PC-9 (cell line): Measurements from ENCODE around the gene PAK4. TPM values are rescaled to one million over a fixed set of nuclear protein-coding genes. Genes with fewer than 3 reads are reported as not detected.

Experiments used
- BruUV-seq: library from RNA; stranded (reverse); fragments of 400-500 nt; replicated peaks from 2 replicates; lab custom pipeline; 2021; lab: Mats Ljungman, UMichigan
- CTCF ChIA-PET: fragments of 300-600 bp; sonication (Branson Sonifier 250); formaldehyde crosslinking; loops from one replicate; lab custom pipeline; 2022; ENCODE audit warnings: antibody characterized with exemption; lab: Charles Lee
- POLR2A ChIA-PET: fragments of 300-600 bp; sonication (Branson Sonifier 250); formaldehyde crosslinking; loops from one replicate; lab custom pipeline; 2022; ENCODE audit warnings: antibody characterized with exemption; ENCODE audit not compliant: unreplicated experiment; lab: Charles Lee
- DNase-seq, 2 experiments: peaks; one replicate each; pipeline versions ENCODE4 v3.0.0 to v3.0.0-alpha.2; 2015 to 2022; ENCODE audit warnings: mixed read lengths in 1 of 2
- H2AFZ ChIP-seq: fragments of 200-600 bp; sonication (generic); 2 replicates; pipeline ENCODE4 v1.8.1; 2017; ENCODE audit warnings: antibody characterized with exemption
- H3F3A ChIP-seq: fragments of 200-600 bp; sonication (generic); 2 replicates; pipeline ENCODE4 v1.8.1; 2017; ENCODE audit warnings: antibody characterized with exemption, mild to moderate bottlenecking, low read depth; ENCODE audit not compliant: insufficient read depth
- H3K27ac ChIP-seq: fragments of 200-600 bp; sonication (generic); 2 replicates; pipeline ENCODE4 v1.6.1; 2016; ENCODE audit warnings: mixed run types
- H3K27me3 ChIP-seq: fragments of 200-600 bp; sonication (generic); 2 replicates; pipeline ENCODE4 v1.6.1; 2016; ENCODE audit warnings: low read depth, mixed run types; ENCODE audit not compliant: insufficient read depth
- H3K36me3 ChIP-seq: fragments of 200-600 bp; sonication (generic); 2 replicates; pipeline ENCODE4 v1.6.1; 2016; ENCODE audit warnings: low read depth, mixed run types
- H3K4me1 ChIP-seq: fragments of 200-600 bp; sonication (generic); replicated peaks from 2 replicates; pipeline ENCODE4 v1.6.1; 2016; ENCODE audit warnings: mixed run types; ENCODE audit not compliant: insufficient read depth
- H3K4me2 ChIP-seq: fragments of 200-600 bp; sonication (generic); 2 replicates; pipeline ENCODE4 v1.6.1; 2017; ENCODE audit warnings: mixed run types
- H3K4me3 ChIP-seq: fragments of 200-600 bp; sonication (generic); 2 replicates; pipeline ENCODE4 v1.6.1; 2016; ENCODE audit warnings: mixed run types
- H3K79me2 ChIP-seq: fragments of 200-600 bp; sonication (generic); 2 replicates; pipeline ENCODE4 v1.6.1; 2017; ENCODE audit warnings: low read depth, mixed run types
- H3K9me2 ChIP-seq: fragments of 200-600 bp; sonication (generic); 2 replicates; pipeline ENCODE4 v1.8.1; 2017; ENCODE audit warnings: mild to moderate bottlenecking; ENCODE audit not compliant: insufficient read depth
- H3K9me3 ChIP-seq: fragments of 200-600 bp; sonication (generic); 2 replicates; pipeline ENCODE4 v1.8.1; 2016; ENCODE audit warnings: low read depth; ENCODE audit not compliant: insufficient read depth
- H4K20me1 ChIP-seq: fragments of 200-600 bp; sonication (generic); 2 replicates; pipeline ENCODE4 v1.8.1; 2017; ENCODE audit not compliant: insufficient read depth
- CTCF ChIP-seq: fragments of 200-600 bp; sonication (generic); conservative IDR thresholded peaks from 2 replicates; pipeline ENCODE4 v1.6.1; 2017; ENCODE audit warnings: mixed run types, antibody characterized with exemption, mild to moderate bottlenecking, moderate library complexity
- EZH2 ChIP-seq: fragments of 200-600 bp; sonication (generic); IDR thresholded peaks from 2 replicates; pipeline ENCODE4 v1.8.0; 2017; ENCODE audit warnings: antibody characterized with exemption, low read depth
- intact Hi-C: fragments of 100-400 bp; cut with micrococcal nuclease; formaldehyde crosslinking; loops from one replicate; pipeline ENCODE4 v1.10.0; 2022; ENCODE audit not compliant: unreplicated experiment
- total RNA-seq: library from RNA; stranded (reverse); gene quantifications from 2 replicates; pipeline ENCODE4 v1.2.3, GENCODE V29; 2021

The PAK4 gene
- total RNA-seq, 1 experiment from 2014 or later: 77.8 TPM

GRCh38 chr19:39150235-39150634 is 24.6 kb downstream of the PAK4 start:
- H3K4me3 ChIP-seq: no peak overlapping the region
- no peaks in the 10 kb centered on the region for H3K9me3 ChIP-seq
- intact Hi-C loops: no loop called here
- H3K27ac ChIP-seq: no peak overlapping the region
- no peak overlapping the region for H2AFZ ChIP-seq
- no TSS peak for BruUV-seq
- no peaks in the 10 kb centered on the region for H3K9me2 ChIP-seq
- peaks cover 38% of the 10 kb centered on the region for H4K20me1 ChIP-seq
- H3K4me1 ChIP-seq: peaks cover 19% of the 10 kb centered on the region
- POLR2A ChIA-PET: no interaction called here
- peaks cover 21% of the 10 kb centered on the region; the same call in 1 of the 2 replicates for H3F3A ChIP-seq
- DNase-seq: no peak
- H3K4me2 ChIP-seq: no peak overlapping the region
- no peaks in the 10 kb centered on the region for H3K27me3 ChIP-seq
- H3K36me3 ChIP-seq: peaks cover 5% of the 10 kb centered on the region; the same call in 1 of the 2 replicates
- TF ChIP-seq EZH2: no peak
- no peak for TF ChIP-seq CTCF
- peaks cover 78% of the 10 kb centered on the region for H3K79me2 ChIP-seq
- CTCF ChIA-PET: no interaction called here

GRCh38 chr19:39150807-39151600 is 25.4 kb downstream of the PAK4 start:
- Histone ChIP-seq H3K27me3 (no peaks in the 10 kb centered on the region), H3K4me1 (peaks cover 27% of the 10 kb centered on the region), H2AFZ (no peak overlapping the region), H3K9me2 (no peaks in the 10 kb centered on the region), H3K4me2 (no peak overlapping the region), H3K27ac (no peak overlapping the region), H3K79me2 (peaks cover 80% of the 10 kb centered on the region), H3K9me3 (no peaks in the 10 kb centered on the region), H3K4me3 (no peak overlapping the region), H3F3A (peaks cover 28% of the 10 kb centered on the region; the same call in 1 of the 2 replicates), H3K36me3 (peaks cover 5% of the 10 kb centered on the region; the same call in 1 of the 2 replicates), H4K20me1 (peaks cover 42% of the 10 kb centered on the region)
- DNase-seq: no peak
- TF ChIP-seq CTCF (no peak), EZH2 (no peak)
- CTCF ChIA-PET: no interaction called here
- POLR2A ChIA-PET: no interaction called here
- no TSS peak for BruUV-seq
- intact Hi-C loops: no loop called here

GRCh38 chr19:39152066-39152465 is 26.5 kb downstream of the PAK4 start:
- no TSS peak for BruUV-seq
- H2AFZ ChIP-seq: no peak overlapping the region
- POLR2A ChIA-PET: no interaction called here
- no peaks in the 10 kb centered on the region for H3K9me3 ChIP-seq
- no peaks in the 10 kb centered on the region for H3K27me3 ChIP-seq
- peaks cover 44% of the 10 kb centered on the region for H4K20me1 ChIP-seq
- no peaks in the 10 kb centered on the region for H3K9me2 ChIP-seq
- CTCF ChIA-PET: no interaction called here
- intact Hi-C loops: no loop called here
- H3K79me2 ChIP-seq: peaks cover 82% of the 10 kb centered on the region
- H3K27ac ChIP-seq: no peak overlapping the region
- no peak overlapping the region for H3K4me2 ChIP-seq
- peaks cover 38% of the 10 kb centered on the region for H3K4me1 ChIP-seq
- DNase-seq: no peak
- H3F3A ChIP-seq: peaks cover 28% of the 10 kb centered on the region; the same call in 1 of the 2 replicates
- TF ChIP-seq EZH2 (no peak), CTCF (no peak)
- peaks cover 5% of the 10 kb centered on the region; the same call in 1 of the 2 replicates for H3K36me3 ChIP-seq
- no peak overlapping the region for H3K4me3 ChIP-seq
